Neural progenitor cell (in vitro differentiated cells): ENCODE results near the gene MTRR.

ENCODE experiments used
- EZH2 ChIP-seq: fragments of 200-600 bp; sonication (generic); IDR thresholded peaks from 2 replicates; pipeline ENCODE4 v1.6.1; 2017; ENCODE audit warnings: antibody characterized with exemption, mild to moderate bottlenecking, moderate library complexity
- EZH2phosphoT487 ChIP-seq: fragments of 200-600 bp; sonication (generic); IDR thresholded peaks from 2 replicates; pipeline ENCODE4 v1.6.1; 2017; ENCODE audit warnings: antibody characterized with exemption
- TF ChIP-seq, protein P1 (sequence below): fragments of 200-600 bp; sonication (generic); IDR thresholded peaks from 2 replicates; pipeline ENCODE4 v1.5.1; 2017; ENCODE audit warnings: antibody characterized with exemption, mild to moderate bottlenecking

DNA sequence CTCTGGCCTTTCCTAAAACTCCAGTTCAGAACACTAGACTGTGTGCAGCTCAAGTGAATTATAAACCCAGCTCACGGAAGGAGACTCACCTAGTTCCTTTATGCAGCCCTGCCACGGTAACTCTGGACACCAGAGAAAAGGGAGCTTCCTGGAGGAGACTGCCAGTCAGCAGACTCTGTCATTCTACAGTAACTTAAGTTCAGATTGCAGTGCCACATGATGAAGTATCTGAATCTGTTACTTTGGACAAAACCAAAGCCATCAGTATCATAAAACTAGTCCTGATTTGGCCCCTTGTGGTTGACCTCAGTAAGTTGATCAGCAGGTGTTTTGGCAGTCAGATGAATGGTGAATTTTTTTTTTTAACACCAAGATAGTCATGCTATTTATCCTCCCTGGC is 2.7 kb downstream of the MTRR start:
- TF ChIP-seq, protein P1, sequence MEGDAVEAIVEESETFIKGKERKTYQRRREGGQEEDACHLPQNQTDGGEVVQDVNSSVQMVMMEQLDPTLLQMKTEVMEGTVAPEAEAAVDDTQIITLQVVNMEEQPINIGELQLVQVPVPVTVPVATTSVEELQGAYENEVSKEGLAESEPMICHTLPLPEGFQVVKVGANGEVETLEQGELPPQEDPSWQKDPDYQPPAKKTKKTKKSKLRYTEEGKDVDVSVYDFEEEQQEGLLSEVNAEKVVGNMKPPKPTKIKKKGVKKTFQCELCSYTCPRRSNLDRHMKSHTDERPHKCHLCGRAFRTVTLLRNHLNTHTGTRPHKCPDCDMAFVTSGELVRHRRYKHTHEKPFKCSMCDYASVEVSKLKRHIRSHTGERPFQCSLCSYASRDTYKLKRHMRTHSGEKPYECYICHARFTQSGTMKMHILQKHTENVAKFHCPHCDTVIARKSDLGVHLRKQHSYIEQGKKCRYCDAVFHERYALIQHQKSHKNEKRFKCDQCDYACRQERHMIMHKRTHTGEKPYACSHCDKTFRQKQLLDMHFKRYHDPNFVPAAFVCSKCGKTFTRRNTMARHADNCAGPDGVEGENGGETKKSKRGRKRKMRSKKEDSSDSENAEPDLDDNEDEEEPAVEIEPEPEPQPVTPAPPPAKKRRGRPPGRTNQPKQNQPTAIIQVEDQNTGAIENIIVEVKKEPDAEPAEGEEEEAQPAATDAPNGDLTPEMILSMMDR: no peak
- TF ChIP-seq EZH2phosphoT487: no peak
- TF ChIP-seq EZH2: no peak
